GM23248 (cell line): ENCODE measurements around the gene TUBB1. TPM values are rescaled to one million over a fixed set of nuclear protein-coding genes. Genes with fewer than 3 reads are reported as not detected.

ENCODE experiments used
- DNase-seq: peaks from one replicate; pipeline ENCODE4 v3.0.0-alpha.2; 2015
- H2AFZ ChIP-seq: fragments of 200-600 bp; sonication (generic); 2 replicates; pipeline ENCODE4 v1.6.1; 2016; ENCODE audit warnings: antibody characterized with exemption
- H3F3A ChIP-seq: fragments of 200-600 bp; sonication (generic); 2 replicates; pipeline ENCODE4 v1.6.1; 2016; ENCODE audit warnings: mild to moderate bottlenecking, antibody characterized with exemption, mixed run types; ENCODE audit not compliant: insufficient read depth
- H3K27ac ChIP-seq: fragments of 200-600 bp; sonication (generic); 2 replicates; pipeline ENCODE4 v1.5.1; 2016; ENCODE audit warnings: mild to moderate bottlenecking
- H3K27me3 ChIP-seq: fragments of 200-600 bp; sonication (generic); replicated peaks from 2 replicates; pipeline ENCODE4 v1.6.1; 2016; ENCODE audit warnings: mild to moderate bottlenecking; ENCODE audit not compliant: insufficient read depth
- H3K36me3 ChIP-seq: fragments of 200-600 bp; sonication (generic); 2 replicates; pipeline ENCODE4 v1.6.1; 2016; ENCODE audit warnings: low read depth, mild to moderate bottlenecking
- H3K4me1 ChIP-seq: fragments of 200-600 bp; sonication (generic); 2 replicates; pipeline ENCODE4 v1.6.1; 2016; ENCODE audit warnings: mild to moderate bottlenecking; ENCODE audit not compliant: insufficient read depth
- H3K4me2 ChIP-seq: fragments of 200-600 bp; sonication (generic); one replicate; pipeline ENCODE4 v1.6.1; 2016; ENCODE audit warnings: mild to moderate bottlenecking; ENCODE audit not compliant: unreplicated experiment
- H3K4me3 ChIP-seq: fragments of 200-600 bp; sonication (generic); 2 replicates; pipeline ENCODE4 v1.5.1; 2016; ENCODE audit warnings: mild to moderate bottlenecking
- H3K79me2 ChIP-seq: fragments of 200-600 bp; sonication (generic); 2 replicates; pipeline ENCODE4 v1.6.1; 2016; ENCODE audit warnings: mild to moderate bottlenecking; ENCODE audit not compliant: insufficient read depth
- H3K9ac ChIP-seq: fragments of 200-600 bp; sonication (generic); 2 replicates; pipeline ENCODE4 v1.6.1; 2016; ENCODE audit warnings: mild to moderate bottlenecking
- H3K9me2 ChIP-seq: fragments of 200-600 bp; sonication (generic); 2 replicates; pipeline ENCODE4 v1.6.1; 2016; ENCODE audit warnings: mixed run types, mild to moderate bottlenecking, moderate library complexity; ENCODE audit not compliant: insufficient read depth
- H3K9me3 ChIP-seq: fragments of 200-600 bp; sonication (generic); one replicate; pipeline ENCODE4 v1.6.1; 2017; ENCODE audit warnings: low read depth
- H4K20me1 ChIP-seq: fragments of 200-600 bp; sonication (generic); 2 replicates; pipeline ENCODE4 v1.6.0; 2016; ENCODE audit not compliant: insufficient read depth
- EZH2 ChIP-seq: fragments of 200-600 bp; sonication (generic); IDR thresholded peaks from 2 replicates; pipeline ENCODE4 v1.6.1; 2018; ENCODE audit warnings: antibody characterized with exemption, mild to moderate bottlenecking; ENCODE audit not compliant: insufficient read depth, poor library complexity, severe bottlenecking
- EZH2phosphoT487 ChIP-seq: fragments of 200-600 bp; sonication (generic); IDR thresholded peaks from 2 replicates; pipeline ENCODE4 v1.6.1; 2018; ENCODE audit warnings: antibody characterized with exemption, moderate library complexity, mild to moderate bottlenecking, low read depth; ENCODE audit not compliant: insufficient read depth
- whole genome bisulfite sequencing, 2 experiments: methylation state at CpG; one replicate each; pipeline ENCODE4 v1.1.6; 2015 to 2017; ENCODE audit warnings: low lambda C conversion rate in 2 of 2, low coverage in 1 of 2; ENCODE audit errors: missing lambda C conversion rate in 2 of 2; 5-methylcytosine and 5-hydroxymethylcytosine counted together
- in situ Hi-C: fragments of 300-500 bp; cut with MboI; formaldehyde crosslinking; loops from 2 replicates; pipeline ENCODE4 v1.15.0; 2020
- polyA plus RNA-seq: library from polyadenylated mRNA; unstranded; fragments of >200 nt; fragmentation: Nextera tagmentation; extraction: Ambion mirVana; gene quantifications from 2 replicates; pipeline ENCODE4 v1.2.1, GENCODE V29; 2016
- total RNA-seq: library from RNA; depleted of rRNA; stranded (reverse); fragments of >200 nt; shearing (Covaris generic); gene quantifications from 2 replicates; pipeline ENCODE4 v1.2.3, GENCODE V29; 2014

The TUBB1 gene
- total and polyA plus RNA-seq, 2 experiments from 2014 or later, result 0.09 TPM; not detected in 1

- WGBS, 2 experiments, result 94 to 99% methylated on average over 4 of the region's 4 CpGs
- in situ Hi-C loops, result no loop called here
- H3K79me2 ChIP-seq, result peaks cover 59% of the 10 kb centered on the region
These were observed 6.3 kb downstream of the TUBB1 start for GRCh38 chr20:59025511-59025910.

GRCh38 chr20:59026904-59027740, 7.9 kb downstream of the TUBB1 start:
- DNase-seq, result no peak
- Histone ChIP-seq H3K4me1 (peaks cover 40% of the 10 kb centered on the region), H3K79me2 (peaks cover 75% of the 10 kb centered on the region), H3K27ac (peak overlapping the region; percentile 28; the same call in 1 of the 2 replicates), H3K4me2 (peak overlapping the region; percentile 84), H3K9ac (no peak overlapping the region), H3K36me3 (peaks cover 28% of the 10 kb centered on the region), H3K9me2 (no peaks in the 10 kb centered on the region), H2AFZ (no peak overlapping the region), H3K27me3 (no peaks in the 10 kb centered on the region), H4K20me1 (peaks cover 14% of the 10 kb centered on the region; the same call in 1 of the 2 replicates), H3K9me3 (no peaks in the 10 kb centered on the region), H3F3A (peaks cover 44% of the 10 kb centered on the region), H3K4me3 (no peak overlapping the region)
- WGBS, 2 experiments, result 77% methylated on average over 5 of the region's 5 CpGs
- in situ Hi-C loops, result no loop called here
- TF ChIP-seq EZH2 (no peak), EZH2phosphoT487 (no peak)

More at GRCh38 chr20:59025511-59025910, 6.3 kb downstream of the TUBB1 start:
- Histone ChIP-seq H3K27me3 (no peaks in the 10 kb centered on the region), H3K9ac (no peak overlapping the region), H3K27ac (no peak overlapping the region), H3K4me2 (no peak overlapping the region), H3K4me3 (no peak overlapping the region), H2AFZ (no peak overlapping the region), H3K36me3 (peaks cover 28% of the 10 kb centered on the region), H3K9me3 (no peaks in the 10 kb centered on the region), H3K4me1 (peaks cover 39% of the 10 kb centered on the region), H4K20me1 (peaks cover 14% of the 10 kb centered on the region; the same call in 1 of the 2 replicates), H3F3A (peaks cover 50% of the 10 kb centered on the region), H3K9me2 (no peaks in the 10 kb centered on the region)
- no peak for TF ChIP-seq EZH2
- TF ChIP-seq EZH2phosphoT487, result no peak
- DNase-seq, result no peak

- Histone ChIP-seq H3F3A (peaks cover 44% of the 10 kb centered on the region), H3K27me3 (no peaks in the 10 kb centered on the region), H2AFZ (no peak overlapping the region), H3K36me3 (peaks cover 25% of the 10 kb centered on the region), H3K4me2 (peak overlapping the region; percentile 84), H4K20me1 (peaks cover 14% of the 10 kb centered on the region; the same call in 1 of the 2 replicates), H3K9me3 (no peaks in the 10 kb centered on the region), H3K4me3 (peak overlapping the region; percentile 79), H3K9me2 (no peaks in the 10 kb centered on the region), H3K9ac (peak overlapping the region; percentile 84), H3K4me1 (peaks cover 40% of the 10 kb centered on the region), H3K79me2 (peaks cover 75% of the 10 kb centered on the region), H3K27ac (peak overlapping the region; percentile 58)
- in situ Hi-C loops, result no loop called here
- TF ChIP-seq EZH2phosphoT487, result no peak
- TF ChIP-seq EZH2, result no peak
- 78 to 87% methylated on average over 8 of the region's 8 CpGs for WGBS, 2 experiments
- DNase-seq, result peak; percentile 73
These were observed 8.6 kb downstream of the TUBB1 start for GRCh38 chr20:59027741-59028320.

- peaks cover 54% of the 10 kb centered on the region for H3F3A ChIP-seq
- H3K4me1 ChIP-seq, result peaks cover 46% of the 10 kb centered on the region
- peaks cover 76% of the 10 kb centered on the region for H3K79me2 ChIP-seq
- DNase-seq, result peak; percentile 36
- H3K9me2 ChIP-seq, result no peaks in the 10 kb centered on the region
- WGBS, 2 experiments, result 54 to 57% methylated on average over 2 of the region's 2 CpGs
- peaks cover 25% of the 10 kb centered on the region for H3K36me3 ChIP-seq
- peak overlapping the region; percentile 84 for H3K9ac ChIP-seq
- peaks cover 14% of the 10 kb centered on the region; the same call in 1 of the 2 replicates for H4K20me1 ChIP-seq
- peak overlapping the region; percentile 79 for H3K4me3 ChIP-seq
- TF ChIP-seq EZH2phosphoT487 (no peak), EZH2 (no peak)
- in situ Hi-C loops, result no loop called here
- H3K4me2 ChIP-seq, result peak overlapping the region; percentile 84
- H3K9me3 ChIP-seq, result no peaks in the 10 kb centered on the region
- H3K27ac ChIP-seq, result peak overlapping the region; percentile 58
- H2AFZ ChIP-seq, result no peak overlapping the region
- no peaks in the 10 kb centered on the region for H3K27me3 ChIP-seq
These were observed 9.6 kb downstream of the TUBB1 start for GRCh38 chr20:59028812-59029211.
